ENCODE results near the gene PPP6R1. TPM values are rescaled to one million over a fixed set of nuclear protein-coding genes. Genes with fewer than 3 reads are reported as not detected.

The PPP6R1 gene, protein sequence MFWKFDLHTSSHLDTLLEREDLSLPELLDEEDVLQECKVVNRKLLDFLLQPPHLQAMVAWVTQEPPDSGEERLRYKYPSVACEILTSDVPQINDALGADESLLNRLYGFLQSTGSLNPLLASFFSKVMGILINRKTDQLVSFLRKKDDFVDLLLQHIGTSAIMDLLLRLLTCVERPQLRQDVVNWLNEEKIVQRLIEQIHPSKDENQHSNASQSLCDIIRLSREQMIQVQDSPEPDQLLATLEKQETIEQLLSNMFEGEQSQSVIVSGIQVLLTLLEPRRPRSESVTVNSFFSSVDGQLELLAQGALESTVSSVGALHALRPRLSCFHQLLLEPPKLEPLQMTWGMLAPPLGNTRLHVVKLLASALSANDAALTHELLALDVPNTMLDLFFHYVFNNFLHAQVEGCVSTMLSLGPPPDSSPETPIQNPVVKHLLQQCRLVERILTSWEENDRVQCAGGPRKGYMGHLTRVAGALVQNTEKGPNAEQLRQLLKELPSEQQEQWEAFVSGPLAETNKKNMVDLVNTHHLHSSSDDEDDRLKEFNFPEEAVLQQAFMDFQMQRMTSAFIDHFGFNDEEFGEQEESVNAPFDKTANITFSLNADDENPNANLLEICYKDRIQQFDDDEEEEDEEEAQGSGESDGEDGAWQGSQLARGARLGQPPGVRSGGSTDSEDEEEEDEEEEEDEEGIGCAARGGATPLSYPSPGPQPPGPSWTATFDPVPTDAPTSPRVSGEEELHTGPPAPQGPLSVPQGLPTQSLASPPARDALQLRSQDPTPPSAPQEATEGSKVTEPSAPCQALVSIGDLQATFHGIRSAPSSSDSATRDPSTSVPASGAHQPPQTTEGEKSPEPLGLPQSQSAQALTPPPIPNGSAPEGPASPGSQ
- total RNA-seq (2013): 40.5 TPM
- polyA plus RNA-seq (10 to 100 TPM; 16.9 to 91.3 (median 22.0) TPM), polyA minus RNA-seq (85.2 and 118 TPM in 2 replicates), total RNA-seq (30.2 to 95.6 (median 70.5) reads per million in 11 experiments)

DNA sequence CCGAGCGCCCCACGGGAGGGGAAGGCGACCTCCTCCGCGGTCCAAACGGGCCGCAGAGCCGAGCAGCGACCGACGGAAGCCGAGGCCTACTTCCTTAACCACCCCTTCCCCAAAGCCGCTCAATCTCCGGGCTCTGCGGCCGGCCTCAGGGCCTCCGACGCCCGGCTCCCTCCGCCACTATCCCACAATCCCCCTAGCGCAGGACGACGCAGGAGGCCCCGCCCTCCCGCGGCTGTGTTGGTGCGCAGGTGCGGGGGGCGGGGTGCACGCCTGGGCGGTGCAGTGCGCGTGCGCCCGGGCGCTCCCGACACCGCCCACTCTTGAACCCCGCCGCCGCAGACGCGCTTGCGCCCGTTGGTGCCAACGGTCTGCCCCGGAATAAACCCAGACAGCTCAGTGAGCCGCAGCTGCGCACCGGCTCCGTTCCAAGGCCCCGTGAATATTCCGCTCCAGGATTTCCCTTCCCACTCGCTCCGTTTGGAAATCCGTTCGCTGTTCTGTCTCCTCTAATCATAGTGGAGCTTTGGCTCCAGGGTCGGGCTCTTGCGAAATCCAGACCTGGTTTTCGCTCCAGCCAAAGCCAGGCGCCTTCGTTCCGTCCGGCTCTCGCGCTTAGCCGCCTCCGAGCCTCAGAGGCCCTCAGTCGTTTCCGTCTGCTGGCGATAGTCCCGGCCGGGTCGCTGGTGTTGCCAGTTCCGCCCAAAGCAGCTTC lies at the start of gene PPP6R1:
Gene PPP6R1 (minus strand): TSS at position 190 of the 712 bp plus-strand sequence. CDS start 11,914 bp downstream, outside the sequence.
- peaks cover 46% of the 10 kb centered on the region for H3K4me1 Mint-ChIP-seq
- TF ChIP-seq, protein P1, sequence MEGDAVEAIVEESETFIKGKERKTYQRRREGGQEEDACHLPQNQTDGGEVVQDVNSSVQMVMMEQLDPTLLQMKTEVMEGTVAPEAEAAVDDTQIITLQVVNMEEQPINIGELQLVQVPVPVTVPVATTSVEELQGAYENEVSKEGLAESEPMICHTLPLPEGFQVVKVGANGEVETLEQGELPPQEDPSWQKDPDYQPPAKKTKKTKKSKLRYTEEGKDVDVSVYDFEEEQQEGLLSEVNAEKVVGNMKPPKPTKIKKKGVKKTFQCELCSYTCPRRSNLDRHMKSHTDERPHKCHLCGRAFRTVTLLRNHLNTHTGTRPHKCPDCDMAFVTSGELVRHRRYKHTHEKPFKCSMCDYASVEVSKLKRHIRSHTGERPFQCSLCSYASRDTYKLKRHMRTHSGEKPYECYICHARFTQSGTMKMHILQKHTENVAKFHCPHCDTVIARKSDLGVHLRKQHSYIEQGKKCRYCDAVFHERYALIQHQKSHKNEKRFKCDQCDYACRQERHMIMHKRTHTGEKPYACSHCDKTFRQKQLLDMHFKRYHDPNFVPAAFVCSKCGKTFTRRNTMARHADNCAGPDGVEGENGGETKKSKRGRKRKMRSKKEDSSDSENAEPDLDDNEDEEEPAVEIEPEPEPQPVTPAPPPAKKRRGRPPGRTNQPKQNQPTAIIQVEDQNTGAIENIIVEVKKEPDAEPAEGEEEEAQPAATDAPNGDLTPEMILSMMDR (IDR thresholded peaks at IDR 0.05): no peak

More for the DNA sequence above, at the start of gene PPP6R1:
- H3K27ac Mint-ChIP-seq: peak within 1 kb of the TSS; percentile 94 to 99 (median 97)
- Histone ChIP-seq H3K4me3 (replicated peaks in 1 of 3; ENCODE audit: low read depth in 2 of 3, low read length in 3 of 3) (peak within 1 kb of the TSS; percentile 61 to 94 (median 66)), H3K4me2 (replicated peaks; ENCODE audit: extremely low read depth, low read length, poor library complexity, severe bottlenecking) (peak within 1 kb of the TSS; percentile 89), H3K27ac (ENCODE audit: low read depth in 1 of 2, low read length in 2 of 2) (peak within 1 kb of the TSS; percentile 89 to 92), H3K4me1 (ENCODE audit: control insufficient read depth in 1 of 2, insufficient read depth in 2 of 2, low read length in 2 of 2) (peaks cover 45 to 49% of the 10 kb centered on the region in 2 donors), H2AFZ (ENCODE audit: insufficient read depth, low read depth, low read length, poor library complexity, severe bottlenecking) (peak within 1 kb of the TSS; percentile 92), H4K20me1 (ENCODE audit: insufficient read depth, low read length) (peaks cover 41% of the 10 kb centered on the region), H3K27me3 (ENCODE audit: control insufficient read depth in 2 of 2, insufficient read depth in 2 of 2, low read length in 2 of 2) (no peaks in the 10 kb centered on the region), H3K36me3 (replicated peaks in 1 of 2; ENCODE audit: control insufficient read depth in 1 of 2, insufficient read depth in 2 of 2, low read length in 2 of 2) (peaks cover 0 to 9% of the 10 kb centered on the region in 2 donors), H3K9ac (ENCODE audit: insufficient read depth, low read length, poor library complexity, severe bottlenecking) (peak within 1 kb of the TSS; percentile 93), H3K9me3 (replicated peaks in 1 of 2; ENCODE audit: control insufficient read depth in 1 of 2, insufficient read depth in 1 of 2, low read length in 2 of 2) (peaks cover 0 to 3% of the 10 kb centered on the region in 2 donors), H3K79me2 (ENCODE audit: insufficient read depth, low read length) (peaks cover 49% of the 10 kb centered on the region)
- DNase-seq: peak; percentile 93 to 97 (median 94)
- WGBS (ENCODE audit: insufficient coverage): under 1% methylated on average over 66 of the region's 76 CpGs
- peaks cover 15 to 17% of the 10 kb centered on the region in 2 donors for H3K36me3 Mint-ChIP-seq
- no peaks in the 10 kb centered on the region for H3K27me3 Mint-ChIP-seq (ENCODE audit: low read depth in 3 of 3)
- intact Hi-C loops (cut with micrococcal nuclease): loop anchor here (1.0 to 10.0 kb wide), 5 partner anchors 20 to 144 kb away; partner anchors contain the start of genes KMT5C (in 1 of the 2) and PPP1R12C (in 1 of the 2)
- peak within 1 kb of the TSS; percentile 98 to 100 for H3K4me3 Mint-ChIP-seq
- peaks cover 0 to 4% (median 0%) of the 10 kb centered on the region in 7 donors for H3K9me3 Mint-ChIP-seq

Data from CD14-positive monocyte (primary cell).